HEK293 (cell line): ENCODE measurements around the gene TRMT1.

Experiments
- FEZF1 ChIP-seq: fragments of 450-650 bp; formaldehyde crosslinking; IDR thresholded peaks from 2 replicates; pipeline ENCODE4 v1.5.1; 2016; ENCODE audit warnings: missing biosample characterization, missing genetic modification characterization
- GLI4 ChIP-seq: fragments of 450-650 bp; formaldehyde crosslinking; IDR thresholded peaks from 2 replicates; pipeline ENCODE4 v1.5.1; 2016; ENCODE audit warnings: missing biosample characterization, missing genetic modification characterization
- GLIS1 ChIP-seq: fragments of 450-650 bp; formaldehyde crosslinking; IDR thresholded peaks from 2 replicates; pipeline ENCODE4 v1.5.1; 2016; ENCODE audit warnings: missing biosample characterization, missing genetic modification characterization
- HIC1 ChIP-seq: fragments of 450-650 bp; formaldehyde crosslinking; IDR thresholded peaks from 2 replicates; pipeline ENCODE4 v1.5.1; 2016; ENCODE audit warnings: missing biosample characterization, missing genetic modification characterization
- INSM2 ChIP-seq: fragments of 450-650 bp; formaldehyde crosslinking; IDR thresholded peaks from 2 replicates; pipeline ENCODE4 v1.5.1; 2016; ENCODE audit warnings: missing biosample characterization, missing genetic modification characterization
- KLF1 ChIP-seq: fragments of 450-650 bp; formaldehyde crosslinking; IDR thresholded peaks from 2 replicates; pipeline ENCODE4 v1.5.1; 2016; ENCODE audit warnings: missing biosample characterization, missing genetic modification characterization
- MYNN ChIP-seq: fragments of 450-650 bp; formaldehyde crosslinking; IDR thresholded peaks from 2 replicates; pipeline ENCODE4 v1.5.1; 2016; ENCODE audit warnings: missing biosample characterization, missing genetic modification characterization, borderline replicate concordance
- PATZ1 ChIP-seq: fragments of 450-650 bp; formaldehyde crosslinking; IDR thresholded peaks from 2 replicates; pipeline ENCODE4 v1.5.1; 2016; ENCODE audit warnings: missing biosample characterization, missing genetic modification characterization
- SCRT2 ChIP-seq: fragments of 450-650 bp; formaldehyde crosslinking; IDR thresholded peaks from 2 replicates; pipeline ENCODE4 v1.5.1; 2016; ENCODE audit warnings: missing biosample characterization, missing genetic modification characterization
- ZBTB17 ChIP-seq: fragments of 450-650 bp; formaldehyde crosslinking; IDR thresholded peaks from 2 replicates; pipeline ENCODE4 v1.5.1; 2016; ENCODE audit warnings: missing biosample characterization, missing genetic modification characterization
- ZBTB49 ChIP-seq: fragments of 450-650 bp; formaldehyde crosslinking; IDR thresholded peaks from 2 replicates; pipeline ENCODE4 v1.5.1; 2016; ENCODE audit warnings: missing biosample characterization, missing genetic modification characterization, low read depth
- ZEB2 ChIP-seq: fragments of 450-650 bp; formaldehyde crosslinking; IDR thresholded peaks from 2 replicates; pipeline ENCODE4 v1.5.1; 2016; ENCODE audit warnings: missing biosample characterization, missing genetic modification characterization
- ZFHX2 ChIP-seq: fragments of 450-650 bp; formaldehyde crosslinking; conservative IDR thresholded peaks from 2 replicates; pipeline ENCODE4 v1.5.1; 2016; ENCODE audit warnings: missing biosample characterization, missing genetic modification characterization
- ZNF10 ChIP-seq: fragments of 450-650 bp; formaldehyde crosslinking; IDR thresholded peaks from 2 replicates; pipeline ENCODE4 v1.5.1; 2017; ENCODE audit warnings: missing biosample characterization, missing genetic modification characterization
- ZNF184 ChIP-seq: fragments of 450-650 bp; IDR thresholded peaks from 2 replicates; pipeline ENCODE4 v1.5.1; 2018; ENCODE audit warnings: missing biosample characterization, mild to moderate bottlenecking, missing genetic modification characterization
- ZNF19 ChIP-seq: fragments of 450-650 bp; formaldehyde crosslinking; IDR thresholded peaks from 2 replicates; pipeline ENCODE4; 2016; ENCODE audit warnings: missing biosample characterization, missing genetic modification characterization, low read depth
- ZNF2 ChIP-seq: fragments of 450-650 bp; formaldehyde crosslinking; IDR thresholded peaks from 2 replicates; pipeline ENCODE4 v1.5.1; 2016; ENCODE audit warnings: missing biosample characterization, missing genetic modification characterization
- ZNF214 ChIP-seq: fragments of 450-650 bp; formaldehyde crosslinking; IDR thresholded peaks from 2 replicates; pipeline ENCODE4 v1.5.1; 2017; ENCODE audit warnings: missing biosample characterization, mild to moderate bottlenecking, missing genetic modification characterization, borderline replicate concordance
- ZNF335 ChIP-seq: fragments of 450-650 bp; formaldehyde crosslinking; conservative IDR thresholded peaks from 2 replicates; pipeline ENCODE4 v1.5.1; 2016; ENCODE audit warnings: missing biosample characterization, missing genetic modification characterization
- ZNF610 ChIP-seq: fragments of 450-650 bp; formaldehyde crosslinking; IDR thresholded peaks from 2 replicates; pipeline ENCODE4 v1.5.1; 2016; ENCODE audit warnings: missing biosample characterization, missing genetic modification characterization, borderline replicate concordance
- ZNF621 ChIP-seq: fragments of 450-650 bp; formaldehyde crosslinking; IDR thresholded peaks from 2 replicates; pipeline ENCODE4 v1.5.1; 2017; ENCODE audit warnings: missing biosample characterization, missing genetic modification characterization
- ZNF654 ChIP-seq: fragments of 450-650 bp; formaldehyde crosslinking; IDR thresholded peaks from 2 replicates; pipeline ENCODE4 v1.5.1; 2016; ENCODE audit warnings: low read depth, missing biosample characterization, missing genetic modification characterization
- TF ChIP-seq, protein P1 (sequence below): fragments of 450-650 bp; formaldehyde crosslinking; conservative IDR thresholded peaks from 2 replicates; pipeline ENCODE4 v1.5.1; 2016; ENCODE audit warnings: low read depth, missing biosample characterization, missing genetic modification characterization
- TF ChIP-seq, protein P2 (sequence below): fragments of 450-650 bp; formaldehyde crosslinking; IDR thresholded peaks from 2 replicates; pipeline ENCODE4 v1.5.1; 2016; ENCODE audit warnings: missing biosample characterization, missing genetic modification characterization

TRMT1 gene

GRCh38 chr19:13163609-13164342 lies 47.2 kb upstream of the TRMT1 start (continued):
- no peak for TF ChIP-seq ZBTB49
- no peak for TF ChIP-seq ZNF10
- no peak for TF ChIP-seq GLI4
- TF ChIP-seq ZNF654 (tag by site-specific recombination), result no peak
- peak; percentile 40; the same call in 1 of the 2 replicates for TF ChIP-seq ZFHX2 (tag by site-specific recombination)
- TF ChIP-seq, protein P1, sequence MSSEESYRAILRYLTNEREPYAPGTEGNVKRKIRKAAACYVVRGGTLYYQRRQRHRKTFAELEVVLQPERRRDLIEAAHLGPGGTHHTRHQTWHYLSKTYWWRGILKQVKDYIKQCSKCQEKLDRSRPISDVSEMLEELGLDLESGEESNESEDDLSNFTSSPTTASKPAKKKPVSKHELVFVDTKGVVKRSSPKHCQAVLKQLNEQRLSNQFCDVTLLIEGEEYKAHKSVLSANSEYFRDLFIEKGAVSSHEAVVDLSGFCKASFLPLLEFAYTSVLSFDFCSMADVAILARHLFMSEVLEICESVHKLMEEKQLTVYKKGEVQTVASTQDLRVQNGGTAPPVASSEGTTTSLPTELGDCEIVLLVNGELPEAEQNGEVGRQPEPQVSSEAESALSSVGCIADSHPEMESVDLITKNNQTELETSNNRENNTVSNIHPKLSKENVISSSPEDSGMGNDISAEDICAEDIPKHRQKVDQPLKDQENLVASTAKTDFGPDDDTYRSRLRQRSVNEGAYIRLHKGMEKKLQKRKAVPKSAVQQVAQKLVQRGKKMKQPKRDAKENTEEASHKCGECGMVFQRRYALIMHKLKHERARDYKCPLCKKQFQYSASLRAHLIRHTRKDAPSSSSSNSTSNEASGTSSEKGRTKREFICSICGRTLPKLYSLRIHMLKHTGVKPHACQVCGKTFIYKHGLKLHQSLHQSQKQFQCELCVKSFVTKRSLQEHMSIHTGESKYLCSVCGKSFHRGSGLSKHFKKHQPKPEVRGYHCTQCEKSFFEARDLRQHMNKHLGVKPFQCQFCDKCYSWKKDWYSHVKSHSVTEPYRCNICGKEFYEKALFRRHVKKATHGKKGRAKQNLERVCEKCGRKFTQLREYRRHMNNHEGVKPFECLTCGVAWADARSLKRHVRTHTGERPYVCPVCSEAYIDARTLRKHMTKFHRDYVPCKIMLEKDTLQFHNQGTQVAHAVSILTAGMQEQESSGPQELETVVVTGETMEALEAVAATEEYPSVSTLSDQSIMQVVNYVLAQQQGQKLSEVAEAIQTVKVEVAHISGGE (tag by site-specific recombination), result no peak
- no peak for TF ChIP-seq ZNF19
- no peak for TF ChIP-seq ZNF184 (tag by site-specific recombination)
- TF ChIP-seq ZNF610 (tag by site-specific recombination), result no peak
- TF ChIP-seq ZBTB17 (tag by site-specific recombination), result no peak
- peak; percentile 12; the same call in 1 of the 2 replicates for TF ChIP-seq INSM2 (tag by site-specific recombination)
- TF ChIP-seq ZEB2 (tag by site-specific recombination), result peak; percentile 13
- no peak for TF ChIP-seq KLF1 (tag by site-specific recombination)
- no peak for TF ChIP-seq ZNF214 (tag by site-specific recombination)
- TF ChIP-seq ZNF335 (tag by site-specific recombination), result peak; percentile 9; the same call in 1 of the 2 replicates
- 0 out of 2 replicates have a peak, but pooled peaks have one; percentile 7 for TF ChIP-seq ZNF2 (tag by site-specific recombination)
- peak; percentile 86 for TF ChIP-seq GLIS1
- TF ChIP-seq FEZF1 (tag by site-specific recombination), result peak; percentile 38; the same call in 1 of the 2 replicates
- no peak for TF ChIP-seq ZNF621 (tag by site-specific recombination)
- TF ChIP-seq SCRT2, result peak; percentile 94
- TF ChIP-seq HIC1 (tag by site-specific recombination), result peak; percentile 90
- TF ChIP-seq MYNN (tag by site-specific recombination), result no peak
- peak; percentile 63 for TF ChIP-seq PATZ1 (tag by site-specific recombination)
- TF ChIP-seq, protein P2, sequence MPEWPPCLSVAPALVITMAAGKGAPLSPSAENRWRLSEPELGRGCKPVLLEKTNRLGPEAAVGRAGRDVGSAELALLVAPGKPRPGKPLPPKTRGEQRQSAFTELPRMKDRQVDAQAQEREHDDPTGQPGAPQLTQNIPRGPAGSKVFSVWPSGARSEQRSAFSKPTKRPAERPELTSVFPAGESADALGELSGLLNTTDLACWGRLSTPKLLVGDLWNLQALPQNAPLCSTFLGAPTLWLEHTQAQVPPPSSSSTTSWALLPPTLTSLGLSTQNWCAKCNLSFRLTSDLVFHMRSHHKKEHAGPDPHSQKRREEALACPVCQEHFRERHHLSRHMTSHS, result no peak
